ENCODE results near the gene P2RX1. TPM values are rescaled to one million over a fixed set of nuclear protein-coding genes. Genes with fewer than 3 reads are reported as not detected.
A peak's percentile ranks its signal among the peaks of the same experiment; 100 is the strongest.

P2RX1 gene
- polyA plus RNA-seq, 1 donor = 97.1 TPM

- Histone ChIP-seq H3K27me3 (ENCODE audit: control insufficient read depth, insufficient read depth, low read length) (no peaks in the 10 kb centered on the region), H3K36me3 (ENCODE audit: control insufficient read depth, insufficient read depth, low read length) (peaks cover 1% of the 10 kb centered on the region), H3K27ac (ENCODE audit: low read length) (peak overlapping the region; percentile 89), H3K4me1 (ENCODE audit: control insufficient read depth, insufficient read depth, low read length) (peaks cover 46% of the 10 kb centered on the region), H3K4me3 (ENCODE audit: low read length) (no peak overlapping the region), H3K9me3 (ENCODE audit: control insufficient read depth, low read depth, low read length) (peaks cover 4% of the 10 kb centered on the region)
- no peak for DNase-seq
- no CpG with 5 or more reads among the region's 10 CpGs for WGBS (ENCODE audit: insufficient coverage, low lambda C conversion rate)
Observed at GRCh38 chr17:3916825-3917224, 560 bp upstream of the P2RX1 start.

GRCh38 chr17:3915581-3915994 is 677 bp downstream of the P2RX1 start:
- Histone ChIP-seq H3K36me3 (ENCODE audit: control insufficient read depth, insufficient read depth, low read length) (peaks cover 3% of the 10 kb centered on the region), H3K27ac (ENCODE audit: low read length) (peak overlapping the region; percentile 89), H3K4me3 (ENCODE audit: low read length) (peak overlapping the region; percentile 55), H3K27me3 (ENCODE audit: control insufficient read depth, insufficient read depth, low read length) (no peaks in the 10 kb centered on the region), H3K9me3 (ENCODE audit: control insufficient read depth, low read depth, low read length) (peaks cover 4% of the 10 kb centered on the region), H3K4me1 (ENCODE audit: control insufficient read depth, insufficient read depth, low read length) (peaks cover 49% of the 10 kb centered on the region)
- no peak for DNase-seq
- no CpG with 5 or more reads among the region's 13 CpGs for WGBS (ENCODE audit: insufficient coverage, low lambda C conversion rate)

GRCh38 chr17:3914312-3914670 is 2.0 kb downstream of the P2RX1 start:
- Histone ChIP-seq H3K4me1 (ENCODE audit: control insufficient read depth, insufficient read depth, low read length) (peaks cover 46% of the 10 kb centered on the region), H3K9me3 (ENCODE audit: control insufficient read depth, low read depth, low read length) (peaks cover 4% of the 10 kb centered on the region), H3K36me3 (ENCODE audit: control insufficient read depth, insufficient read depth, low read length) (peaks cover 3% of the 10 kb centered on the region), H3K4me3 (ENCODE audit: low read length) (peak overlapping the region; percentile 55), H3K27ac (ENCODE audit: low read length) (peak overlapping the region; percentile 43), H3K27me3 (ENCODE audit: control insufficient read depth, insufficient read depth, low read length) (no peaks in the 10 kb centered on the region)
- DNase-seq = no peak
- no CpG with 5 or more reads among the region's 10 CpGs for WGBS (ENCODE audit: insufficient coverage, low lambda C conversion rate)

DNA sequence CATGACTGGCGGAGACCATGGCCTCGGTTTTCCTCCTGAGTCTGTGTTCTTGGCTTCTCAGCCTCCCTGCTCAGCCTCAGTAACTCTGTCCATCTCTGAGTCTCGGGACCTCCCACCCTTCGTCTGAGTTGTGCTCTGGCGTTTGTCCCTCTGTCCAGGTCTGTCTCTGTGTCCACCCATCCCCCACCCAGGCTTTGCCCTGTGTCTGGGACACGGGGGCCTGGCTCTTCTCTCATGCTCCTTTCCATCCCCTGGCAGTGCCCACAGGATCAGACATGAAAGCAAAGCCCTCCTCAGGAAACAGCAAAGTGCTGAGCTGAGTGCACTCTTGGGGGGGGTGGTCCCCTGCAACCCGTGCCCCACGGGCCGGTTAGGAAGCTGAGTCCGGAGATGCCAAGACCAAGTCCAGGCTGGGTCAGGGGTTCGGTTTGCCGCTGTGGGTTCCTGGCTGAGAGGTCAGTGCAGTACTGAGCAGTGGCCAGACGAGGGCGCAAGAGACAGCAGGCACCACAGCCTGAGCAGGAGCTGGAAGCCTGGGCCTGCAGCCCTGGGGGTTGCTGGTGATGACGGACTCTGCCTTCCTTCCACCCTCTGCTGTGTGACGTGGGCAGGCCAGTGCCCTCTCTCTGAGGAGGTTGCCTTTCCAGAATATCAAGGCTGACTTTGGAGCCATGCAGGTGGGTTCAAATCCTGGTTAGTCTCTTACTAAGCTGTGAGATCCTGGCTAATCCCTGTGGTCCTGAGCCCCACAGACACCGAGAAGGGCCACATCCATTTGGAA is 2.5 kb downstream of the P2RX1 start:
- no CpG with 5 or more reads among the region's 17 CpGs for WGBS (ENCODE audit: insufficient coverage, low lambda C conversion rate)
- peaks cover 40% of the 10 kb centered on the region for H3K4me1 ChIP-seq (ENCODE audit: control insufficient read depth, insufficient read depth, low read length)
- H3K9me3 ChIP-seq (ENCODE audit: control insufficient read depth, low read depth, low read length) = peaks cover 4% of the 10 kb centered on the region
- peak; percentile 73 to 78 for DNase-seq
- peak overlapping the region; percentile 43 for H3K27ac ChIP-seq (ENCODE audit: low read length)
- H3K36me3 ChIP-seq (ENCODE audit: control insufficient read depth, insufficient read depth, low read length) = peaks cover 3% of the 10 kb centered on the region
- no peaks in the 10 kb centered on the region for H3K27me3 ChIP-seq (ENCODE audit: control insufficient read depth, insufficient read depth, low read length)
- peak overlapping the region; percentile 55 for H3K4me3 ChIP-seq (ENCODE audit: low read length)

DNA sequence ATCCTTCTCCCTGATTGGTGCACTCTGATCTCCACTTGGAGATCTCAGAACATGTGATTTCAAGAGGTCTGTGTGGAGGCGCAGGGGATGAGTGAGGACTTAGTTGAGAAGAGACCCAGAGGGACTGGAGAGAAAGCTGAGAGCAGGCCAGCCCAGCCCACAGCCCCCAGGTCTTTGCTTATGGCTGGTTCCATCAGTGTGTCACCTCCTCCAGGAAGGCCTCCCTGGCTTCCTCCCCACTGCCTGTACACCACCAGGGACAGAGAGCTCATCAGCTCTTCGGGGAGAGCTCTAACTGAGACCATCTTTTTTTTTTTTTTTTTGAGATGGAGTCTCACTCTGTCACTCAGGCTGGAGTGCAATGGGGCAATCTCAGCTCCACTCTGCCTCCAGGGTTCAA is 3.4 kb downstream of the P2RX1 start:
- H3K27me3 ChIP-seq (ENCODE audit: control insufficient read depth, insufficient read depth, low read length) = no peaks in the 10 kb centered on the region
- H3K9me3 ChIP-seq (ENCODE audit: control insufficient read depth, low read depth, low read length) = peaks cover 4% of the 10 kb centered on the region
- H3K27ac ChIP-seq (ENCODE audit: low read length) = no peak overlapping the region
- H3K4me3 ChIP-seq (ENCODE audit: low read length) = no peak overlapping the region
- WGBS (ENCODE audit: insufficient coverage, low lambda C conversion rate) = 100% methylated on average over 1 of the region's 2 CpGs
- no peak for DNase-seq
- peaks cover 34% of the 10 kb centered on the region for H3K4me1 ChIP-seq (ENCODE audit: control insufficient read depth, insufficient read depth, low read length)
- peaks cover 3% of the 10 kb centered on the region for H3K36me3 ChIP-seq (ENCODE audit: control insufficient read depth, insufficient read depth, low read length)

GRCh38 chr17:3911271-3912053 is 4.8 kb downstream of the P2RX1 start:
- H3K27me3 ChIP-seq (ENCODE audit: control insufficient read depth, insufficient read depth, low read length) = no peaks in the 10 kb centered on the region
- peak overlapping the region; percentile 5 for H3K27ac ChIP-seq (ENCODE audit: low read length)
- peaks cover 3% of the 10 kb centered on the region for H3K36me3 ChIP-seq (ENCODE audit: control insufficient read depth, insufficient read depth, low read length)
- peak in 1 of 2 donors; percentile 78 for DNase-seq
- 70% methylated on average over 4 of the region's 30 CpGs for WGBS (ENCODE audit: insufficient coverage, low lambda C conversion rate)
- peaks cover 21% of the 10 kb centered on the region for H3K4me1 ChIP-seq (ENCODE audit: control insufficient read depth, insufficient read depth, low read length)
- H3K9me3 ChIP-seq (ENCODE audit: control insufficient read depth, low read depth, low read length) = peaks cover 4% of the 10 kb centered on the region
- H3K4me3 ChIP-seq (ENCODE audit: low read length) = no peak overlapping the region

DNA sequence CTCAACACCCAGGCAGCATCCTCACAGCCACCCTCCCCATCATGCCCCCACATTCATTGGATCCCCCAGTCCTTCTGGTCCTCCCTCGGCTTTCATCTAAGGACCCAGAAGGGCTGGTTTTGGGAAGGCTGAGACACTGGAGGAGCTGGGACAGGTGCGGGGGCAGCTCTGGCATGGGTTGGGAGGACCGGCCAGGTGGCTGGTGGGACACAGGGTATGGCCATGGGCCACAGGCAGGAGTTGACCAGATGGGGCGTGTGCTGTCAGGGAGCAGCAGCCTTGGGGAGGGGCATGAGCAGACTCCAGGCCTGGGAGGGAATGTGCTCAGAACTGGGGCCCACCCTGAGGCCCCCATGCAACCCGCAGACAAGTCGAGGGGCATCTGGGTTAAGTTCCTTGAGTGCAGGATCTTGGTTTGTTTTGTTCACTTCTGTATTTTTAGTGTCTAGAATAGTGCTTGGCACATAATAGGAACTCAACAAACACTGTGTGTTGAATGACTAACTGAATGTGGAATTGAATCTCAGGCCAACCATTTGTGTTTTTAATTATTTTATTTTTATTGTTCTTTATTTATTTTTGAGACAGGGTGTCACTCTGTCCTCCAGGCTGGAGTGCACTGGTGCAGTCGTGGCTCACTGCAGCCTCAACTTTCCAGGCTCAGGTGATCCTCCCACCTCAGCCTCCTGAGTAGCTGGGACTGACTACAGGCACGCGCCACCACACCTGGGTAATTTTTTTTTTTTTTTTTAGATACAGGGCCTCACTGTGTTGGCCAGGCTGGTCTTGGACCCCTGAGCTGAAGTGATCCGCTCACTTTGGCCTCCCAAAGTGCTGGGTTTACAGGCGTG is 5.6 kb downstream of the P2RX1 start:
- no peak for DNase-seq
- H3K27ac ChIP-seq (ENCODE audit: low read length) = no peak overlapping the region
- WGBS (ENCODE audit: insufficient coverage, low lambda C conversion rate) = 93% methylated on average over 3 of the region's 11 CpGs

GRCh38 chr17:3909257-3909656 is 7.0 kb downstream of the P2RX1 start:
- H3K4me1 ChIP-seq (ENCODE audit: control insufficient read depth, insufficient read depth, low read length) = peaks cover 12% of the 10 kb centered on the region
- whole genome bisulfite sequencing (ENCODE audit: insufficient coverage, low lambda C conversion rate) = no CpG with 5 or more reads among the region's 12 CpGs
- DNase-seq = no peak

More for the DNA sequence above, 5.6 kb downstream of the P2RX1 start:
- no peak overlapping the region for H3K4me3 ChIP-seq (ENCODE audit: low read length)
- H3K9me3 ChIP-seq (ENCODE audit: control insufficient read depth, low read depth, low read length) = no peaks in the 10 kb centered on the region
- no peaks in the 10 kb centered on the region for H3K27me3 ChIP-seq (ENCODE audit: control insufficient read depth, insufficient read depth, low read length)
- peaks cover 3% of the 10 kb centered on the region for H3K36me3 ChIP-seq (ENCODE audit: control insufficient read depth, insufficient read depth, low read length)
- H3K4me1 ChIP-seq (ENCODE audit: control insufficient read depth, insufficient read depth, low read length) = peaks cover 13% of the 10 kb centered on the region

DNA sequence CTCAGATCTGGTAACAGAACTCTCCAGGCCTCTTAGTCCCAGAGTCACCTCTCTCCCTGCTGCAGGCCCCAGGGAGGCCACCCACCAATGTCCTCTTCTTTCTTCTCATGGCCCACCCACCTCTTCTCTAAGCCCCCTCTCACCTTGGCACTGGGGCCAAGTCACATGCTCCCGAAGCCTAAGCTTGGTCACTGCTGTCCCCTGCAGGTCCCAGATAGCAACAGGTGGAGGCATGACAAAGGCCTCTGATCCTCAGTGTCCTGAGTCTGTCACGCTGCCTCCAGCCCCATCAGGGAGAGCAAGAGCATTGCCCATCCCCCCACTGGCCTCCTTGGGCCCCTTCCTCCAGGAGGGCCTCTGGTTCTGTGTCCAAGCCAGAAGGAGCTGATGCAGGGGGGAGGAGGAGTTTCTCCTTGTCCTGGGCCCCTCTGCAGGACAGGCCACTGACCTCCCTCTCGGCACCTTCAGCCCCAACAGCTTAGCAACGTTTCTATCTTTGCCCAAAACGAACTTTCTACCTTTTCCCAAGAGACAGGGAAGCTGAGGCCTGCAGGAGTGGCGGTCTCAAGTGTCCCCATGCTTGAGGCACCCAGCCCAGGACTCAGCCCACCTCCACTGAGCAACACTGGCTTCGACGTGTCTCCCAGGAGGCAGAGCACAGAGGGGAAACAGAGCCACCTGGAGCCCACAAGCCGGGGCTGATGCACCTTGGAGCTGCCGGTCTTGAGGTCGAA is 8.6 kb downstream of the P2RX1 start:
- Histone ChIP-seq H3K9me3 (ENCODE audit: control insufficient read depth, low read depth, low read length) (no peaks in the 10 kb centered on the region), H3K27me3 (ENCODE audit: control insufficient read depth, insufficient read depth, low read length) (no peaks in the 10 kb centered on the region), H3K4me1 (ENCODE audit: control insufficient read depth, insufficient read depth, low read length) (peaks cover 4% of the 10 kb centered on the region), H3K27ac (ENCODE audit: low read length) (no peak overlapping the region), H3K4me3 (ENCODE audit: low read length) (no peak overlapping the region), H3K36me3 (ENCODE audit: control insufficient read depth, insufficient read depth, low read length) (peaks cover 7% of the 10 kb centered on the region)
- DNase-seq = no peak
- no CpG with 5 or more reads among the region's 11 CpGs for WGBS (ENCODE audit: insufficient coverage, low lambda C conversion rate)

More at GRCh38 chr17:3909257-3909656, 7.0 kb downstream of the P2RX1 start:
- H3K9me3 ChIP-seq (ENCODE audit: control insufficient read depth, low read depth, low read length) = no peaks in the 10 kb centered on the region
- H3K36me3 ChIP-seq (ENCODE audit: control insufficient read depth, insufficient read depth, low read length) = peaks cover 3% of the 10 kb centered on the region
- H3K4me3 ChIP-seq (ENCODE audit: low read length) = no peak overlapping the region
- no peaks in the 10 kb centered on the region for H3K27me3 ChIP-seq (ENCODE audit: control insufficient read depth, insufficient read depth, low read length)
- H3K27ac ChIP-seq (ENCODE audit: low read length) = no peak overlapping the region

Measured in large intestine (tissue), 3 donors.